Lower lobe of right lung (tissue), 2 donors: Measurements from ENCODE around the gene CHSY1. TPM values are rescaled to one million over a fixed set of nuclear protein-coding genes. Genes with fewer than 3 reads are reported as not detected.

Source experiments
- ATAC-seq, 2 donors: fragments of 200-7000 bp; cut with Tn5 transposase; one replicate each; pipeline ENCODE4 v1.9.1; 2020 to 2022; ENCODE audit warnings: mild to moderate bottlenecking in 2 of 2, moderate library complexity in 2 of 2
- DNase-seq: peaks from one replicate; pipeline ENCODE4 v3.0.0-alpha.2; 2020
- H3K27ac ChIP-seq: fragments of 200-600 bp; one replicate; pipeline ENCODE4 v1.8.0; 2022
- H3K27me3 ChIP-seq: fragments of 200-600 bp; one replicate; pipeline ENCODE4 v1.8.0; 2022; ENCODE audit warnings: low read depth
- H3K36me3 ChIP-seq: fragments of 200-600 bp; one replicate; pipeline ENCODE4 v1.8.0; 2022; ENCODE audit warnings: mild to moderate bottlenecking
- H3K4me1 ChIP-seq: fragments of 200-600 bp; one replicate; pipeline ENCODE4 v1.8.0; 2022
- H3K4me3 ChIP-seq: fragments of 200-600 bp; one replicate; pipeline ENCODE4 v1.8.0; 2022; ENCODE audit warnings: mild to moderate bottlenecking
- H3K9me3 ChIP-seq: fragments of 200-600 bp; one replicate; pipeline ENCODE4 v1.8.0; 2022
- intact Hi-C: fragments of 100-400 bp; cut with DNase I; formaldehyde crosslinking; loops from one replicate; pipeline ENCODE4 v1.11.0; 2022
- total RNA-seq: library from RNA; stranded (reverse); fragmentation: NEBNext Ultra II Directional; extraction: Animal tissue kit (Norgen Biotek cat#: 25700); gene quantifications from one replicate; pipeline ENCODE4 v1.2.1, GENCODE V29; 2021
- TF ChIP-seq, protein P1 (sequence below): fragments of 200-600 bp; IDR thresholded peaks from one replicate; pipeline ENCODE4 v1.8.0; 2022; ENCODE audit warnings: antibody characterized with exemption, mild to moderate bottlenecking
- donor health status: DM: no; HTN: yes; CAD: no; lungs with severe emphysema.

The CHSY1 gene
- total RNA-seq, 1 donor from 2014 or later, result 25.6 TPM

DNA sequence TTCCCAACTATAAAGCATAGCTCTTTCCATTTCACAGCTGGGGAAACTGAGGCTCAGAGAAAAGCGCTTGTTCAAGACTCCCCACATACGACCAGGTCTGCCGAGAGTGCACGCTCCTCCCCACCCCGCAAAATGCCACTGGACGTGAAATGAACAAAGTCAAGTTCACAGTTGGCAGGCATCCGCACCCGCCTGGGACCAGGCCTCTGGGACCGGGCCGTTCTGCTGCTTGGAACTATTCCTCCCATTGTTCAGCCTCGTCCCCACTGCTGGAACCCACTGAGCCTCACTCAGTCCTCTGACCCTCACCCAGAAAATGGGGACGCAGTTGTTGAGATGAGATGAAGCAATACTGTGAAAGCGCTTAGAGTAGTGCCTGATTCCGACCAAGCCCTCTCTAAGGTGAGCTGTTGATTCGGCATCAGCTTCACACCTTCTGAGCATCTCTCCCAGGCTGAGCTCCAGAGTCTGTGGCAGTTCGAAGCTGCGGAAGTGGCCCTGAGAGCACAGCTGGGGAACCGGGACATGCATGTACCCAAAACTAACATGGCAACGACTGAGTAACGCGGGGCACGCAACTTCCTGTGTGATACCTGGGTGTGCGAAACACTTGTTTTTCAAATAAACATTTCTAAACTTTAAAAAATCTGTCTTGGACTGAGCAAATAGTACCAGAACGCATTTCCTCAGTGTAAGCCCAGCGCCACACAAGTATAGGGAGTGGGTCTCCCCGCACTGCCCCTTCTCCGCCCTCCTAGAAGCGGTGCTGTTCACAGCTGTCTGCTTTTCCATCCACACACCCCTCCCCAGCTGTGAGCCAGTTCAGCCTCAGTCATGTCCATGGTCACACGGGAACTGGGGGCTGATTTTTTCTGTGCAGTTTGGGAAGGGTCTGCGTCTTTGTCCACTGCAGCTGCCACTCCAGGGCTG, 93.4 kb downstream of the CHSY1 start:
- Histone ChIP-seq H3K36me3 (no peaks in the 10 kb centered on the region), H3K27ac (no peak overlapping the region), H3K4me1 (peaks cover 11% of the 10 kb centered on the region), H3K27me3 (no peaks in the 10 kb centered on the region), H3K4me3 (no peak overlapping the region), H3K9me3 (no peaks in the 10 kb centered on the region)
- TF ChIP-seq, protein P1, sequence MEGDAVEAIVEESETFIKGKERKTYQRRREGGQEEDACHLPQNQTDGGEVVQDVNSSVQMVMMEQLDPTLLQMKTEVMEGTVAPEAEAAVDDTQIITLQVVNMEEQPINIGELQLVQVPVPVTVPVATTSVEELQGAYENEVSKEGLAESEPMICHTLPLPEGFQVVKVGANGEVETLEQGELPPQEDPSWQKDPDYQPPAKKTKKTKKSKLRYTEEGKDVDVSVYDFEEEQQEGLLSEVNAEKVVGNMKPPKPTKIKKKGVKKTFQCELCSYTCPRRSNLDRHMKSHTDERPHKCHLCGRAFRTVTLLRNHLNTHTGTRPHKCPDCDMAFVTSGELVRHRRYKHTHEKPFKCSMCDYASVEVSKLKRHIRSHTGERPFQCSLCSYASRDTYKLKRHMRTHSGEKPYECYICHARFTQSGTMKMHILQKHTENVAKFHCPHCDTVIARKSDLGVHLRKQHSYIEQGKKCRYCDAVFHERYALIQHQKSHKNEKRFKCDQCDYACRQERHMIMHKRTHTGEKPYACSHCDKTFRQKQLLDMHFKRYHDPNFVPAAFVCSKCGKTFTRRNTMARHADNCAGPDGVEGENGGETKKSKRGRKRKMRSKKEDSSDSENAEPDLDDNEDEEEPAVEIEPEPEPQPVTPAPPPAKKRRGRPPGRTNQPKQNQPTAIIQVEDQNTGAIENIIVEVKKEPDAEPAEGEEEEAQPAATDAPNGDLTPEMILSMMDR, result no peak
- no peak for ATAC-seq
- DNase-seq, result peak; percentile 25
- intact Hi-C loops, result no loop called here

DNA sequence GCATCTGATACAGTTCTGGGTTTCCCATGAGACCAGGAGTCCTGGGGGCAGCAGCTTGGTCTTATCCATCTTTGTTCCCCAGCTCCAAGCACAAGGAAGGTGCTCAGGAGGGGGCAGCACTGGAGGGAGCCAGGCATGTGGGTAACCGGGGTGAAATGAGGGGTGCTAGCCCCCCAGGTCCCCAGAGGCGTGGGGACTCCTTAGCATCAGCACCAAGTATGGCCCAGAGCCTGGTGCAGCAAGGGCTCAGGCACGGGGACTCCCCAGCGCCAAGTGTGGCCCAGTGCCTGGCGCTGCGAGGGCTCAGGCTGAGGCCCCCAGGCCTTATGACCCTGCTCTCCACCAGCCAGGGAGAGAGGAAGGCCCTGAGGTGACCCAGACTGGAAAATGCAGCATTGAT, 94.1 kb downstream of the CHSY1 start:
- no peaks in the 10 kb centered on the region for H3K27me3 ChIP-seq
- H3K4me3 ChIP-seq, result no peak overlapping the region
- no peaks in the 10 kb centered on the region for H3K9me3 ChIP-seq
- H3K36me3 ChIP-seq, result no peaks in the 10 kb centered on the region
- TF ChIP-seq, protein P1, result no peak
- no peak for ATAC-seq
- H3K27ac ChIP-seq, result no peak overlapping the region
- peak; percentile 16 for DNase-seq
- H3K4me1 ChIP-seq, result peaks cover 4% of the 10 kb centered on the region
- intact Hi-C loops, result no loop called here

DNA sequence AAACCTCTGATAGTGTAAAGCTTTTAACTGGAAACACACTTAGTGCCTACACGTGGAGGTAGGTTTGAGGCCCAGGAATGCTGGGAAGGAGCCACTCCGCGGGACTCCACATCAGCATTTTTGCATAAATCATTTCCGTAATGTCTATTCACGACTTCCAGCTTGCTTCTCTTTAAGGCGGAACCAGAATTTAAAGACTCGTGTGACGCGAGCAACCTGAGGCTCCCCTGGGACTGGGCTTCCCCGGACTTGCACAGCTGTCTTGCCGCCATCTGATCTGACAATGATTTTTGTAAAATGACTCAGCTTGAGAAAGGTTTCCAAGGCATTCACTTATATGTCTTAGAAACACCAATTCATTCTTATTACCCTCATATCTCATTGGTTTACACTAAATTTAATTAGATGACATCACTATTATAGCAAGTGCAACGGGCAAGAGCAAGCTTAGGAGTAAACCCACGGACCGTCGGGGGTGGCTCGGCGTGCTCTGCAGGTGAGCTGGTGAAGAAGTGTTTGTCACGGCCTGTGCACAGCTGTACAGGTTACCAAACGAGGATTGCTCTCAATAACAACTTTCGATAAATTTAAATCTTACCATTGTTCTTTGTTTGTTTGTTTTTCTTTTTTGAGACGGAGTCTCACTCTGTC, 95.2 kb downstream of the CHSY1 start:
- Histone ChIP-seq H3K9me3 (no peaks in the 10 kb centered on the region), H3K36me3 (no peaks in the 10 kb centered on the region), H3K27ac (no peak overlapping the region), H3K4me3 (no peak overlapping the region), H3K4me1 (peaks cover 4% of the 10 kb centered on the region), H3K27me3 (no peaks in the 10 kb centered on the region)
- intact Hi-C loops, result no loop called here
- TF ChIP-seq, protein P1, result no peak
- DNase-seq (peak; percentile 10), ATAC-seq (no peak)

DNA sequence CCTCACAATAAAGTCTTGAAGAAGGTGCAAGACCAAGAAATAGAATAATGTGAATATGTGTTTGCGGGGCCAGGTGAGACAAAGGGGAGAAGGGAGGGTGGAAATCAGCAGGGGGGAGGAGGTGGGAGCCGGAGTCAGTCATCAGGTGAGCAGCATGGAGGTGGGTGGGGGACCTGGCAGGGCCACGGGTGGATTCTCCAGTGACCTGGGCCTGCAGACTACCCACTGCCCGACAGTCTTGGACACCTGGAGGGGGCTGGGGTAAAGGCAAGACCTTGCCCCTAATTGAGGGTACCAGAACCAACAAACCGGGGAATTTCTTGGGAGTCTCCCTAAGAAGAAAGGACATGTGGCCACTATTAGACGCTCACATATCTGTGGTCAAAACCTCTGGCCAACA, 95.8 kb downstream of the CHSY1 start:
- H3K27me3 ChIP-seq, result no peaks in the 10 kb centered on the region
- H3K4me3 ChIP-seq, result no peak overlapping the region
- no peaks in the 10 kb centered on the region for H3K9me3 ChIP-seq
- H3K4me1 ChIP-seq, result peaks cover 4% of the 10 kb centered on the region
- intact Hi-C loops, result no loop called here
- no peaks in the 10 kb centered on the region for H3K36me3 ChIP-seq
- H3K27ac ChIP-seq, result no peak overlapping the region
- DNase-seq (peak; percentile 14), ATAC-seq (no peak)
- TF ChIP-seq, protein P1, result no peak

DNA sequence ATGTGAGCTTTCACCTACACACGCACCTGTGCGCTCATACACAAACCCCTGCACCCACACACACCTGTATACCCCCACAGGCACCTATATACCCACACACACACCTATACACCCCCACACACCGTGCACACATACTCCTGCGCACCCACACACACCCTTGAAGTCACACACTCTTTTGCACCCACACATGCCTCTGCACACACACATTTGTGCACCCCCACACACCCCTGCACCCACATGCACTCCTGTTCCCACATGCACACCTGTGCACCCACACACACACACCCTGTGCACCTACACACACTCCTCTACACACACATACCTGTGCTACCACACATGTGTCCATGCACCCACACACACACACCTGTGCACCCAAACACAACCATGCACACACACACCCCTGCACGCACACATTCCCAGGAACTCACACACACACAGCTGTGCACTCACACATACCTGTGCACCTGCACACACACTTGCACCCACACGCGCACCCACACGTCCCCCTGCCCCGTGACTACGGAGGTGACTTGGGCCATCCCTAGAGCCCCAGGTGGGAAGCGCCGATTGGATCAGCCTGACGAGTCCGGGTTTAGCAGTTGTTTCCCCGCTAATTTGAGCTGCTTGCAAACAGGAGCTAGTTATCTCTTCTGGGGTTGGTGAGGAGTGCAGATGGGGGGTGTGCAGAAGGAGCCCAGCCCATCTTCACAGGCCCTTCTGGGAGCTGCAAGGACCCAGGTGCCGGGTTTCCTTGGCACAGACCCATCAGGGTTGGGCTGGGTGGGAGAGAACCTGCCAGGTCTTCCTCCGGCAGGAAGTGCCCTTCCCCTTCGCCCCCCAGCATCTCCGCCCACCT, 97.8 kb downstream of the CHSY1 start:
- no peaks in the 10 kb centered on the region for H3K9me3 ChIP-seq
- TF ChIP-seq, protein P1, result no peak
- intact Hi-C loops, result no loop called here
- no peak for ATAC-seq
- no peak overlapping the region for H3K27ac ChIP-seq
- peaks cover under 1% of the 10 kb centered on the region for H3K4me1 ChIP-seq
- no peaks in the 10 kb centered on the region for H3K36me3 ChIP-seq
- peak; percentile 27 for DNase-seq
- no peaks in the 10 kb centered on the region for H3K27me3 ChIP-seq
- H3K4me3 ChIP-seq, result no peak overlapping the region
